GM18505 (cell line): ENCODE results near the gene TRIM7.
A peak's percentile ranks its signal among the peaks of the same experiment; 100 is the strongest.

Experiments
- ATAC-seq: cut with Tn5 transposase; IDR thresholded peaks from one replicate; pipeline ENCODE4 v1.9.1; 2021; ENCODE audit not compliant: unreplicated experiment
- POLR2A ChIP-seq: IDR thresholded peaks from 4 replicates; pipeline ENCODE4 v1.6.1; 2011; ENCODE audit warnings: borderline replicate concordance; ENCODE audit not compliant: insufficient read depth, insufficient read length; ENCODE audit errors: extremely low read depth

The TRIM7 gene

GRCh38 chr5:181195249-181195761, 9.7 kb downstream of the TRIM7 start:
- TF ChIP-seq POLR2A, result no peak
- no peak for ATAC-seq

- no peak for ATAC-seq
- no peak for TF ChIP-seq POLR2A
These were observed 10.3 kb downstream of the TRIM7 start for GRCh38 chr5:181194489-181195248.

- no peak for ATAC-seq
- no peak for TF ChIP-seq POLR2A
These were observed 11.3 kb downstream of the TRIM7 start for GRCh38 chr5:181193656-181194055.

DNA sequence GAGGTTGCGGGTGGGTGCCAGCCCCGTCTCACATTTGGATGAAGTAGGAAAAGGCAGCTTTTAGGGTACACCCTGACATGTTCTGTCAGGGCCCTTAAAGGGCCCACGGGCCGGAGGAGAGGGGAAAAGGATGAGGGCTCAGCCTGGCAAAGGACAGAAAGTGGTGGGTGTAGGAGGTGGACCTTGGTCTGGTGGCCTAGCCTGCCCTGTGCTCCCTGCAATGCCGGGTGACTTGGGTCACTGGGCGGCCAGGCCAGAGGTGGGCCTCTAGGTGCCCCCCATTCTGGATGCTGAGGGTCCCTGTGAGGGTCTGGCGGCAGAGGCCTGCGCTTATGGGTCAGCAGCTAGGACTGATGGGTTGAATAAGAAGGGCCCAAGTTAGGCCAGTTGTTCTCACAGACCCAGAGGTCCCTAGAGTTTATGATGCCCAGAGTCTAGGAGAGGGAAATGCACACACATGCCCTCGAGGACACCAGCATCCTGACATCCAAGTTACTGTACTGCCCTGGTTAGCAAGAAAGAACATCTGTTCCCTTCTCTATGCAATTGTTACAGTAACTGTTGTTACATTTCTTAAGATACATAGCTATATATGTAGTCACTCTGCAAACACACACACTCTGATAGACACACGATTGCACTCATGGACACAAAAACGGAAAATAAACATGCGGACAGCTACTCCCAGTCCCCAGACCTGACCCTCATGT, 12.5 kb downstream of the TRIM7 start:
- ATAC-seq, result no peak
- TF ChIP-seq POLR2A, result no peak

DNA sequence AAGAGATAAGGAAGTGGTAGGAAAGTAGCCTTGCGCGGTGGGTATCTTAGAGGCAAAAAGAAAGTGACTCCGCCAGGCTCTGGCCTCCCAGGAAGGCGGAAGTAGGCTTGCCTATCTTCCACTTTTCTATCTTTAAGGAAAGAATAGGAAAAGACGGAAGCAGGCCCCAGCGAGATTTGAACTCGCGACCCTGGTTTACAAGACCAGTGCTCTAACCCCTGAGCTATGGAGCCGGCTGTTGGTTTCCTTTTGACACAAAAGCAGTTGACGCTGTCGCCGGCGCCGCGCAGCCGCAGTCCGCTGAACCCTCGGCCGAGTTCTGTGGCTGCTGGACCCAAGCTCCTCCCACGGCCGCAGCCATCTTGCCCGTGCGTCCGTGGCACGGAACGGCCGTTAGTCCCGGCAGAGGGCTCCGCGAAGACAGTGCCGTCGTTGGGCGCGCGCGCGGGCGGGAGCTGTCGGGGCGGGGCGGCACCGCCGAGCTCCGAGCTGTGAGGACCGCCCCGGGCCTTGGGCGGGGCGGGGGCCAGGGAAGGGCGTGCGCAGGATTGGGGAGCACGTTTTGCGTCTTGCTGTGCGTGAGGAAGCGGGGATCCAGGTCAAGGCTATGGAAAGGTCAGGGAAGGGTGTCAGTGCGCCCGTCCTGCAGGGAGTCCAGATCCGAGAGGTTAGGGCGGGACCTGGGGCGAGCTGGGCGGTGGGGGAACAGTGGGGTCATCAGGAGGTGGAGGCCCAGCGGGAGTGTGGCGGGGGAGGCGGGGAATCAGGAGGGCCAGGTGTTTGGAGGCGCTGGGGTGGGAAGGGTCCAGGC, 13.3 kb downstream of the TRIM7 start:
- TF ChIP-seq POLR2A, result peak; percentile 73
- ATAC-seq, result peak; percentile 50

- TF ChIP-seq POLR2A, result no peak
- no peak for ATAC-seq
These were observed 14.1 kb downstream of the TRIM7 start for GRCh38 chr5:181190711-181191525.

- ATAC-seq, result no peak
- TF ChIP-seq POLR2A, result no peak
These were observed 14.9 kb downstream of the TRIM7 start for GRCh38 chr5:181189962-181190710.

DNA sequence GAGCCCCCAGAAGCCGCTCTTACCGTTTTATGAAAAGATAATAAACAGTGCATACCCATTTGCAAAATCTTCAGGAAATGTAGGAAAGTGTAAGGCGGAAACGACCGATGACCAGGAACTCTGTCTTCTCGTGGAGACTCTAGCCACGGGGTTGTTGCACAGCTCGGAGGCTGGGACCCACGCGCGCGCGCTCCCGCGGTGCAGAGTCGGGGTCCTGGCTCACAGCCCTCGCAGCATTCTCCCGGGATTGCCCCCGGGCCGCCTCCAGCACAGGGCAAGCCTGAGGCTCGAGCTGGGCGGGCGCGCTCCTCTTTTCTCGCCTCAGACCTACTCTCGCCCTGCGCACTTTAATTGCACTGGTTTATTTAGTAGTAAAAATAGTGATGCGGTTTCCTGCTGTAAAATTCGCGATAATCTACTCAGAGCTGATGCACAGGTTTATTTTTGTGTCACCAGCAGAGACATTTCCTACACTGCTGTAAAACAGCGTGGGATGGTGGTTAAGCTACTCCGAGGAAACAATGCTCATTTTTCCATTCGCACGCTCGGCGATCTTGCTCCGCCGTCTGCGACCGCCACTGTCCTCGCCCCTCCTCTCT, 15.5 kb downstream of the TRIM7 start:
- TF ChIP-seq POLR2A, result peak; percentile 43

GRCh38 chr5:181188700-181189362, 16.2 kb downstream of the TRIM7 start:
- no peak for ATAC-seq

More for the DNA sequence above, 15.5 kb downstream of the TRIM7 start:
- ATAC-seq, result no peak

DNA sequence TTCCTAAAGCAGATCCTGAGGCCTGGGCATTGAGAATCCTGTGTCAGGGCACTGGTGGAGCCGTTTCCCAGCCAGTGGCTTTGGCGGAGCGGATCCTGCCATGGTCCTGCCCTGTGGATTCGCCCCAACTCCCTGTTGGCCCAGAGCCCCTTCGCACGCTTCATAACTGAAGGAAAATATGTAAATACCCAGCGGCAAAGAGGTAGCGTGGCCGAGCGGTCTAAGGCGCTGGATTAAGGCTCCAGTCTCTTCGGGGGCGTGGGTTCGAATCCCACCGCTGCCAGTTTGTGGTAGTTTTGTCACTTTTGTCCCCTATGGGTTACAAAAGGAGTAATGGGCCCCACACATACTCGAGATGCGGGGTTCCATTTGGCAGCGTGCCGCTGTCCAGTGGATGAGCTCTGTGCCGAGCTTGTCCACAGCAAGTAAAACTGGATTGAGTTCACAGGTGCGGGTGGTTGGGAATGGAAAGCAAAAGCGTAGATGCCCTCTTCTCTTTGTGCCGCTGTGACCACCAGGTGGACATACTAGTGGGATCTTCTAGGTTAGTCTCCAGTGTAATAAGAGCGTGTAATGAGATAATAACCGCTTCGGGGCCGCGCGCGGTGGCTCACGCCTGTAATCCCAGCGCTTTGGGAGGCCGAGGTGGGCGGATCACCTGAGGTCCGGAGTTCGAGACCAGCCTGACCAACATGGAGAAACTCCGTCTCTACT, 17.3 kb downstream of the TRIM7 start:
- TF ChIP-seq POLR2A, result no peak
- ATAC-seq, result no peak

More at GRCh38 chr5:181188700-181189362, 16.2 kb downstream of the TRIM7 start:
- TF ChIP-seq POLR2A, result no peak
